GM23338 (cell line): ENCODE data around the gene ST6GALNAC1. TPM values are rescaled to one million over a fixed set of nuclear protein-coding genes. Genes with fewer than 3 reads are reported as not detected.
"Not testable (repeated sequence)": the region's sequence is repeated elsewhere in the genome, so short reads cannot be mapped to it uniquely, and the experiment has no call there.

ENCODE experiments used
- ATAC-seq: fragments of 200-7000 bp; cut with Tn5 transposase; 3 replicates; pipeline ENCODE4 v1.9.1; 2020
- DNase-seq: peaks from one replicate; pipeline ENCODE4 v3.0.0-alpha.2; 2015; ENCODE audit warnings: low spot score
- H2AFZ ChIP-seq: fragments of 200-600 bp; sonication (generic); 2 replicates; pipeline ENCODE4 v1.8.0; 2016; ENCODE audit warnings: antibody characterized with exemption, mild to moderate bottlenecking, moderate library complexity
- H3F3A ChIP-seq: fragments of 200-600 bp; sonication (generic); replicated peaks from 2 replicates; pipeline ENCODE4 v1.8.0; 2017; ENCODE audit warnings: antibody characterized with exemption, mixed run types, low read depth
- H3K27ac ChIP-seq: fragments of 200-600 bp; sonication (generic); 2 replicates; pipeline ENCODE4 v1.6.1; 2016; ENCODE audit warnings: low read depth
- H3K27me3 ChIP-seq: fragments of 200-600 bp; sonication (generic); 2 replicates; pipeline ENCODE4 v1.8.0; 2016; ENCODE audit warnings: mild to moderate bottlenecking, mixed run types, moderate library complexity; ENCODE audit not compliant: insufficient read depth
- H3K36me3 ChIP-seq: fragments of 200-600 bp; sonication (generic); 2 replicates; pipeline ENCODE4 v1.8.0; 2016; ENCODE audit warnings: mild to moderate bottlenecking; ENCODE audit not compliant: insufficient read depth
- H3K4me1 ChIP-seq: fragments of 200-600 bp; sonication (generic); 2 replicates; pipeline ENCODE4 v1.8.0; 2016; ENCODE audit warnings: mild to moderate bottlenecking, moderate library complexity; ENCODE audit not compliant: insufficient read depth
- H3K4me2 ChIP-seq: fragments of 200-600 bp; sonication (generic); 2 replicates; pipeline ENCODE4 v1.7.1; 2017; ENCODE audit warnings: mixed run types
- H3K4me3 ChIP-seq: fragments of 200-600 bp; sonication (generic); 2 replicates; pipeline ENCODE4 v1.6.1; 2016; ENCODE audit warnings: mixed run types
- H3K79me2 ChIP-seq: fragments of 200-600 bp; sonication (generic); replicated peaks from 2 replicates; pipeline ENCODE4 v1.8.0; 2017; ENCODE audit warnings: mild to moderate bottlenecking; ENCODE audit not compliant: insufficient read depth
- H3K9me2 ChIP-seq: fragments of 200-600 bp; sonication (generic); 2 replicates; pipeline ENCODE4 v1.8.0; 2017; ENCODE audit not compliant: insufficient read depth
- H4K20me1 ChIP-seq: fragments of 200-600 bp; sonication (generic); replicated peaks from 2 replicates; pipeline ENCODE4 v1.8.0; 2017; ENCODE audit warnings: mild to moderate bottlenecking; ENCODE audit not compliant: insufficient read depth
- H3K27ac Mint-ChIP-seq: 2 replicates; pipeline ENCODE4 v1.8.0; 2020; ENCODE audit warnings: inconsistent platforms, mild to moderate bottlenecking, moderate library complexity, mixed read lengths
- H3K27me3 Mint-ChIP-seq: 3 replicates; pipeline ENCODE4 v1.8.0; 2022; ENCODE audit warnings: low read depth, mild to moderate bottlenecking, moderate library complexity, mixed read lengths, inconsistent platforms; ENCODE audit not compliant: insufficient read depth, poor library complexity
- H3K36me3 Mint-ChIP-seq: 3 replicates; pipeline ENCODE4 v1.8.0; 2021; ENCODE audit warnings: low read depth, mild to moderate bottlenecking, inconsistent platforms, moderate library complexity, mixed read lengths
- H3K4me1 Mint-ChIP-seq: 3 replicates; pipeline ENCODE4 v1.8.0; 2020; ENCODE audit warnings: mild to moderate bottlenecking, inconsistent platforms, mixed read lengths
- H3K4me3 Mint-ChIP-seq: 3 replicates; pipeline ENCODE4 v1.8.0; 2021; ENCODE audit warnings: moderate library complexity, mild to moderate bottlenecking, inconsistent platforms, mixed read lengths
- H3K9me3 Mint-ChIP-seq: 3 replicates; pipeline ENCODE4 v1.8.0; 2020; ENCODE audit warnings: moderate library complexity, mild to moderate bottlenecking, inconsistent platforms, mixed read lengths
- CREB1 ChIP-seq: fragments of 250-450 bp; sonication (Bioruptor Pico); IDR thresholded peaks from 2 replicates; pipeline ENCODE4 v1.5.0; 2020; ENCODE audit warnings: low read depth, mild to moderate bottlenecking, moderate library complexity
- EZH2phosphoT487 ChIP-seq: fragments of 200-600 bp; sonication (generic); IDR thresholded peaks from one replicate; pipeline ENCODE4 v1.8.1; 2018; ENCODE audit warnings: antibody characterized with exemption; ENCODE audit not compliant: unreplicated experiment
- JUNB ChIP-seq: IDR thresholded peaks from one replicate; pipeline ENCODE4 v1.6.1; 2016; ENCODE audit warnings: antibody characterized with exemption; ENCODE audit not compliant: unreplicated experiment
- STAT1 ChIP-seq: IDR thresholded peaks from one replicate; pipeline ENCODE4 v1.6.1; 2016; ENCODE audit warnings: antibody characterized with exemption; ENCODE audit not compliant: unreplicated experiment
- polyA plus RNA-seq: library from polyadenylated mRNA; unstranded; fragments of >200 nt; fragmentation: Nextera tagmentation; extraction: Ambion mirVana; gene quantifications from 2 replicates; pipeline ENCODE4 v1.2.1, GENCODE V29; 2016
- total RNA-seq: library from RNA; depleted of rRNA; stranded (reverse); fragments of >200 nt; shearing (Covaris generic); gene quantifications from 2 replicates; pipeline ENCODE4 v1.2.3, GENCODE V29; 2014
- TF ChIP-seq, protein P1 (sequence below): fragments of 250-450 bp; sonication (Bioruptor Pico); IDR thresholded peaks from 2 replicates; pipeline ENCODE4 v1.5.0; 2020; ENCODE audit warnings: mild to moderate bottlenecking, moderate library complexity

The ST6GALNAC1 gene
- total and polyA plus RNA-seq, 2 experiments from 2014 or later = not detected

DNA sequence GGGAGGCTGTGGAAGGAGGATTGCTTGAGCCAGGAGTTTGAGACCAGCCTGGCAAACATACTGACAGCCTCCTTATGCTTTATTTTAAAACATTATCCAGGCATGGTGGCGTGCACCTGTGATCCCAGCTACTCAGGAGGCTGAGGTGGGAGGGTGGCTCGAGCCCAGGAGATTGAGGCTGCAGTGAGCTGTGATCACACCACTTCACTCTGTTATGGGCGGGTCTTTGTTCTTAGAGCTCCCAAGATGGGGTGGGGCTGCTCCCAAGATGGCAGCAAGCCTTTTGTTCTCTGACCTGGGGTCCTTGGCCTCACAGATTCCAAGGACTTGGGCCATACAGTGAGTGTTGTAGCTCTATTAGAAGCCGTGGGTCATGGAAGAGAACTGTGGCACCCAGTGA is 31.8 kb downstream of the ST6GALNAC1 start:
- Mint-ChIP-seq H3K9me3 (peaks cover 68% of the 10 kb centered on the region), H3K36me3 (peaks cover 30% of the 10 kb centered on the region), H3K27me3 (peaks cover 2% of the 10 kb centered on the region), H3K4me1 (no peaks in the 10 kb centered on the region), H3K4me3 (no peak overlapping the region), H3K27ac (no peak overlapping the region)
- Histone ChIP-seq H3K4me1 (no peaks in the 10 kb centered on the region), H3K9me2 (no peaks in the 10 kb centered on the region), H3K79me2 (no peaks in the 10 kb centered on the region), H3K36me3 (no peaks in the 10 kb centered on the region), H2AFZ (no peak overlapping the region), H3K27me3 (no peaks in the 10 kb centered on the region), H4K20me1 (no peaks in the 10 kb centered on the region), H3K27ac (no peak overlapping the region), H3K4me2 (no peak overlapping the region), H3K4me3 (no peak overlapping the region), H3F3A (no peaks in the 10 kb centered on the region)
- TF ChIP-seq STAT1 (no peak), EZH2phosphoT487 (no peak), CREB1 (CRISPR knock-in tag) (no peak), JUNB (no peak)
- TF ChIP-seq, protein P1, sequence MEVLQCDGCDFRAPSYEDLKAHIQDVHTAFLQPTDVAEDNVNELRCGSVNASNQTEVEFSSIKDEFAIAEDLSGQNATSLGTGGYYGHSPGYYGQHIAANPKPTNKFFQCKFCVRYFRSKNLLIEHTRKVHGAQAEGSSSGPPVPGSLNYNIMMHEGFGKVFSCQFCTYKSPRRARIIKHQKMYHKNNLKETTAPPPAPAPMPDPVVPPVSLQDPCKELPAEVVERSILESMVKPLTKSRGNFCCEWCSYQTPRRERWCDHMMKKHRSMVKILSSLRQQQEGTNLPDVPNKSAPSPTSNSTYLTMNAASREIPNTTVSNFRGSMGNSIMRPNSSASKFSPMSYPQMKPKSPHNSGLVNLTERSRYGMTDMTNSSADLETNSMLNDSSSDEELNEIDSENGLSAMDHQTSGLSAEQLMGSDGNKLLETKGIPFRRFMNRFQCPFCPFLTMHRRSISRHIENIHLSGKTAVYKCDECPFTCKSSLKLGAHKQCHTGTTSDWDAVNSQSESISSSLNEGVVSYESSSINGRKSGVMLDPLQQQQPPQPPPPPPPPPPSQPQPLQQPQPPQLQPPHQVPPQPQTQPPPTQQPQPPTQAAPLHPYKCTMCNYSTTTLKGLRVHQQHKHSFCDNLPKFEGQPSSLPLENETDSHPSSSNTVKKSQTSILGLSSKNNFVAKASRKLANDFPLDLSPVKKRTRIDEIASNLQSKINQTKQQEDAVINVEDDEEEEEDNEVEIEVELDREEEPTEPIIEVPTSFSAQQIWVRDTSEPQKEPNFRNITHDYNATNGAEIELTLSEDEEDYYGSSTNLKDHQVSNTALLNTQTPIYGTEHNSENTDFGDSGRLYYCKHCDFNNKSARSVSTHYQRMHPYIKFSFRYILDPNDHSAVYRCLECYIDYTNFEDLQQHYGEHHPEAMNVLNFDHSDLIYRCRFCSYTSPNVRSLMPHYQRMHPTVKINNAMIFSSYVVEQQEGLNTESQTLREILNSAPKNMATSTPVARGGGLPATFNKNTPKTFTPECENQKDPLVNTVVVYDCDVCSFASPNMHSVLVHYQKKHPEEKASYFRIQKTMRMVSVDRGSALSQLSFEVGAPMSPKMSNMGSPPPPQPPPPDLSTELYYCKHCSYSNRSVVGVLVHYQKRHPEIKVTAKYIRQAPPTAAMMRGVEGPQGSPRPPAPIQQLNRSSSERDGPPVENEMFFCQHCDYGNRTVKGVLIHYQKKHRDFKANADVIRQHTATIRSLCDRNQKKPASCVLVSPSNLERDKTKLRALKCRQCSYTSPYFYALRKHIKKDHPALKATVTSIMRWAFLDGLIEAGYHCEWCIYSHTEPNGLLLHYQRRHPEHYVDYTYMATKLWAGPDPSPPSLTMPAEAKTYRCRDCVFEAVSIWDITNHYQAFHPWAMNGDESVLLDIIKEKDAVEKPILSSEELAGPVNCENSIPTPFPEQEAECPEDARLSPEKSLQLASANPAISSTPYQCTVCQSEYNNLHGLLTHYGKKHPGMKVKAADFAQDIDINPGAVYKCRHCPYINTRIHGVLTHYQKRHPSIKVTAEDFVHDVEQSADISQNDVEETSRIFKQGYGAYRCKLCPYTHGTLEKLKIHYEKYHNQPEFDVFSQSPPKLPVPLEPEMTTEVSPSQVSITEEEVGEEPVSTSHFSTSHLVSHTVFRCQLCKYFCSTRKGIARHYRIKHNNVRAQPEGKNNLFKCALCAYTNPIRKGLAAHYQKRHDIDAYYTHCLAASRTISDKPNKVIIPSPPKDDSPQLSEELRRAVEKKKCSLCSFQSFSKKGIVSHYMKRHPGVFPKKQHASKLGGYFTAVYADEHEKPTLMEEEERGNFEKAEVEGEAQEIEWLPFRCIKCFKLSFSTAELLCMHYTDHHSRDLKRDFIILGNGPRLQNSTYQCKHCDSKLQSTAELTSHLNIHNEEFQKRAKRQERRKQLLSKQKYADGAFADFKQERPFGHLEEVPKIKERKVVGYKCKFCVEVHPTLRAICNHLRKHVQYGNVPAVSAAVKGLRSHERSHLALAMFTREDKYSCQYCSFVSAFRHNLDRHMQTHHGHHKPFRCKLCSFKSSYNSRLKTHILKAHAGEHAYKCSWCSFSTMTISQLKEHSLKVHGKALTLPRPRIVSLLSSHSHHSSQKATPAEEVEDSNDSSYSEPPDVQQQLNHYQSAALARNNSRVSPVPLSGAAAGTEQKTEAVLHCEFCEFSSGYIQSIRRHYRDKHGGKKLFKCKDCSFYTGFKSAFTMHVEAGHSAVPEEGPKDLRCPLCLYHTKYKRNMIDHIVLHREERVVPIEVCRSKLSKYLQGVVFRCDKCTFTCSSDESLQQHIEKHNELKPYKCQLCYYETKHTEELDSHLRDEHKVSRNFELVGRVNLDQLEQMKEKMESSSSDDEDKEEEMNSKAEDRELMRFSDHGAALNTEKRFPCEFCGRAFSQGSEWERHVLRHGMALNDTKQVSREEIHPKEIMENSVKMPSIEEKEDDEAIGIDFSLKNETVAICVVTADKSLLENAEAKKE = no peak
- ATAC-seq = no peak
- no peak for DNase-seq

DNA sequence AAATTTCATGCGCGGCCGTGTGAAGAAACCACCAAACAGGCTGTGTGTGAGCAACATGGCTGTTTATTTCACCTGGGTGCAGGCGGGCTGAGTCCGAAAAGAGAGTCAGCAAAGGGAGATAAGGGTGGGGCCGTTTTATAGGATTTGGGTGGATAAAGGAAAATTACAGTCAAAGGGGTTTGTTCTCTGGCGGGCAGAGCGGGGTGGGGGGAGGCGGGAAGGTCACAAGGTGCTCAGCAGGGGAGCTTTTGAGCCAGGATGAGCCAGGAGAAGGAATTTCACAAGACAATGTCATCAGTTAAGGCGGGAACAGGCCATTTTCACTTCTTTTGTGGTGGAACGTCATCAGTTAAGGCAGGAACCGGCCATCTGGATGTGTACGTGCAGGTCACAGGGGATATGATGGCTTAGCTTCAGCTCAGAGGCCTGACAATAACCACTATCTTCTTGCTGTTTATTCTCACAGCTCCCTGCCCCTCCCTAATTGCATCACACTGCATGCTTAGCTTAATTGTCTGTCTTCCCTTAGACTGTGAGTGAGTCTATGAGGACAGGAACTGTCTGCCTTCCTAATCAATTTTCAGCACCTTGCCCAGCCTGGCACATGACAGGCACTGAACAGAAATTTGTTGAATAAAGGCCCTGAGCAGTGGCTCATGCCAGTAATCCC is 32.3 kb downstream of the ST6GALNAC1 start:
- not testable (repeated sequence) for H3K36me3 ChIP-seq, H3K9me2 ChIP-seq, DNase-seq, H3K27me3 Mint-ChIP-seq, H3K4me3 ChIP-seq, H2AFZ ChIP-seq, H3K4me3 Mint-ChIP-seq, H3K79me2 ChIP-seq, H3K4me1 ChIP-seq, H3K27ac Mint-ChIP-seq, H3K27me3 ChIP-seq, ATAC-seq, H3K27ac ChIP-seq, H3K4me2 ChIP-seq, H3K4me1 Mint-ChIP-seq, H3F3A ChIP-seq, H4K20me1 ChIP-seq
- Mint-ChIP-seq H3K9me3 (peaks cover 63% of the 10 kb centered on the region), H3K36me3 (peaks cover 30% of the 10 kb centered on the region)

DNA sequence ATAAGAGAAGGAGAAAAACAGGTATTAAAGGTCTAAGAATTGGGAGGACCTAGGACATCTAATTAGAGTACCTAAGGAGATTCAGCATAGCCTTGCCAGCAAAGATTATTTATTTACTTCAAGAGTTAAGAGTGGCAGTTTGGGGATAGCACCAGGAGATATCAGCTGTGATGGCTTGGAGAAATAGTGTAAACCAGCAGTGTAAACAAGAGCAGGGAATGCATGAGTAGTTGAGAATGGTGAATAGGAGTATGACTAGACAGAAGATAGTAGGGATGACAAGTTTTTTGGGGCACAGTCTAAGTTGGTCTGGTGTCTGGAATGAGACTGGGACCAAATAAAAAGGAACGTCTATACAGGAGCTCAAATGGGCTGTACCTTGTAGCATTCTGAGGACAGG is 36.9 kb downstream of the ST6GALNAC1 start:
- H3K4me3 ChIP-seq, H2AFZ ChIP-seq, H3K4me1 Mint-ChIP-seq, H3K79me2 ChIP-seq, ATAC-seq, H4K20me1 ChIP-seq, H3K9me2 ChIP-seq, H3K27ac Mint-ChIP-seq, H3K36me3 ChIP-seq, H3K4me1 ChIP-seq, H3F3A ChIP-seq, H3K27me3 Mint-ChIP-seq, H3K4me3 Mint-ChIP-seq, H3K27ac ChIP-seq, DNase-seq, H3K4me2 ChIP-seq, H3K27me3 ChIP-seq: not testable (repeated sequence)
- Mint-ChIP-seq H3K9me3 (peaks cover 36% of the 10 kb centered on the region), H3K36me3 (peaks cover 18% of the 10 kb centered on the region)
